Measurements from ENCODE around the gene IL17RE. TPM values are rescaled to one million over a fixed set of nuclear protein-coding genes. Genes with fewer than 3 reads are reported as not detected.

The IL17RE gene
- total and polyA plus RNA-seq, 2 of the 13 experiments (the other 11 are each of a cell fraction or from before 2014, with no cell fraction given): 14.5 to 24.1 TPM

- TF ChIP-seq PHF5A (CRISPR knock-in tag; IDR thresholded peaks at IDR 0.05; ENCODE audit: low read depth, unreplicated experiment): no peak
- peak; percentile 22; the same call in 1 of the 2 replicates for TF ChIP-seq ISX (CRISPR knock-in tag; conservative IDR thresholded peaks at IDR 0.05)
- no peak for TF ChIP-seq ZFP41 (CRISPR knock-in tag; IDR thresholded peaks at IDR 0.05; ENCODE audit: borderline replicate concordance)
- no peak; the same call in 1 of the 2 replicates for TF ChIP-seq ISL2 (CRISPR knock-in tag; IDR thresholded peaks at IDR 0.05)
- no peak; the same call in 1 of the 2 replicates for TF ChIP-seq MLXIP (CRISPR knock-in tag; IDR thresholded peaks at IDR 0.05; ENCODE audit: borderline replicate concordance)
- no peak; the same call in 1 of the 2 replicates for TF ChIP-seq SIX1 (CRISPR knock-in tag; IDR thresholded peaks at IDR 0.05; ENCODE audit: borderline replicate concordance)
- no peak for TF ChIP-seq SMAD3 (CRISPR knock-in tag; IDR thresholded peaks at IDR 0.05)
- peak; percentile 34; the same call in 1 of the 2 replicates for TF ChIP-seq ZNF30 (CRISPR knock-in tag; IDR thresholded peaks at IDR 0.05)
- TF ChIP-seq ZNF563 (CRISPR knock-in tag; IDR thresholded peaks at IDR 0.05): no peak; the same call in 1 of the 2 replicates
- peak; percentile 47 for TF ChIP-seq NFAT5 (CRISPR knock-in tag; IDR thresholded peaks at IDR 0.05)
- TF ChIP-seq TCF7L2 (IDR thresholded peaks at IDR 0.05; ENCODE audit: low read depth, low read length): no peak
- TF ChIP-seq ZBTB25 (CRISPR knock-in tag; IDR thresholded peaks at IDR 0.05): no peak
- TF ChIP-seq ZSCAN9 (CRISPR knock-in tag; IDR thresholded peaks at IDR 0.05; ENCODE audit: borderline replicate concordance): no peak; the same call in 1 of the 2 replicates
- TF ChIP-seq FOXO4 (CRISPR knock-in tag; conservative IDR thresholded peaks at IDR 0.05): no peak
- peak; percentile 81 for TF ChIP-seq ZNF777 (CRISPR knock-in tag; IDR thresholded peaks at IDR 0.05)
These were observed 30.4 kb downstream of the IL17RE start (continued) for GRCh38 chr3:9932843-9933560.

All from HepG2 (cell line).